OCI-LY3 (cell line): ENCODE data around the gene CDKN2C.

Experiments
- H2AFZ ChIP-seq: fragments of 200-600, 300-600 bp; shearing (Covaris generic); 2 replicates; pipeline ENCODE4 v1.6.0; 2014; ENCODE audit warnings: antibody characterized with exemption, low read depth, low read length
- H3K27ac ChIP-seq: fragments of 200-600, 300-600 bp; sonication (generic); 2 replicates; pipeline ENCODE4 v1.5.1; 2014; ENCODE audit warnings: mild to moderate bottlenecking, low read length, moderate library complexity, mixed read lengths
- H3K27me3 ChIP-seq: fragments of 200-600, 300-600 bp; sonication (generic); 2 replicates; pipeline ENCODE4 v1.6.1; 2014; ENCODE audit warnings: low read depth, low read length, mixed read lengths
- H3K36me3 ChIP-seq: fragments of 200-600, 300-600 bp; sonication (generic); replicated peaks from 2 replicates; pipeline ENCODE3; 2014; ENCODE audit warnings: low read depth, low read length, mixed read lengths
- H3K4me1 ChIP-seq: fragments of 300-600, 200-600 bp; sonication (generic); 2 replicates; pipeline ENCODE4 v1.6.1; 2014; ENCODE audit warnings: low read length, mixed read lengths
- H3K4me2 ChIP-seq: fragments of 200-600, 300-600 bp; sonication (generic); 2 replicates; pipeline ENCODE4 v1.6.1; 2014; ENCODE audit warnings: low read length, mixed read lengths
- H3K4me3 ChIP-seq: fragments of 300-600, 200-600 bp; sonication (generic); 2 replicates; pipeline ENCODE4 v1.5.1; 2014; ENCODE audit warnings: antibody characterized with exemption, mild to moderate bottlenecking, low read length, moderate library complexity
- H3K79me2 ChIP-seq: fragments of 300-600, 200-600 bp; shearing (Covaris generic); 2 replicates; pipeline ENCODE4 v1.6.1; 2014; ENCODE audit warnings: mild to moderate bottlenecking, low read length, mixed read lengths
- H3K9ac ChIP-seq: fragments of 300-600, 200-600 bp; shearing (Covaris generic); 2 replicates; pipeline ENCODE4 v1.6.0; 2014; ENCODE audit warnings: mild to moderate bottlenecking, low read length, moderate library complexity
- H3K9me3 ChIP-seq: fragments of 200-600, 300-600 bp; shearing (Covaris generic); 2 replicates; pipeline ENCODE4 v1.6.1; 2014; ENCODE audit warnings: low read length, mixed read lengths; ENCODE audit not compliant: insufficient read depth
- H4K20me1 ChIP-seq: fragments of 200-600, 300-600 bp; sonication (generic); 2 replicates; pipeline ENCODE4 v1.6.1; 2016; ENCODE audit warnings: low read length, mixed read lengths; ENCODE audit not compliant: insufficient read depth
- EZH2phosphoT487 ChIP-seq: fragments of 200-600 bp; shearing (Covaris generic); IDR thresholded peaks from 2 replicates; pipeline ENCODE4 v1.6.1; 2018; ENCODE audit warnings: antibody characterized with exemption, mixed run types, low read depth
- TF ChIP-seq, protein P1 (sequence below): fragments of 200-600, 300-600 bp; sonication (generic); IDR thresholded peaks from 2 replicates; pipeline ENCODE4 v1.5.1; 2014; ENCODE audit warnings: antibody characterized with exemption, low read length, low read depth

The CDKN2C gene

DNA sequence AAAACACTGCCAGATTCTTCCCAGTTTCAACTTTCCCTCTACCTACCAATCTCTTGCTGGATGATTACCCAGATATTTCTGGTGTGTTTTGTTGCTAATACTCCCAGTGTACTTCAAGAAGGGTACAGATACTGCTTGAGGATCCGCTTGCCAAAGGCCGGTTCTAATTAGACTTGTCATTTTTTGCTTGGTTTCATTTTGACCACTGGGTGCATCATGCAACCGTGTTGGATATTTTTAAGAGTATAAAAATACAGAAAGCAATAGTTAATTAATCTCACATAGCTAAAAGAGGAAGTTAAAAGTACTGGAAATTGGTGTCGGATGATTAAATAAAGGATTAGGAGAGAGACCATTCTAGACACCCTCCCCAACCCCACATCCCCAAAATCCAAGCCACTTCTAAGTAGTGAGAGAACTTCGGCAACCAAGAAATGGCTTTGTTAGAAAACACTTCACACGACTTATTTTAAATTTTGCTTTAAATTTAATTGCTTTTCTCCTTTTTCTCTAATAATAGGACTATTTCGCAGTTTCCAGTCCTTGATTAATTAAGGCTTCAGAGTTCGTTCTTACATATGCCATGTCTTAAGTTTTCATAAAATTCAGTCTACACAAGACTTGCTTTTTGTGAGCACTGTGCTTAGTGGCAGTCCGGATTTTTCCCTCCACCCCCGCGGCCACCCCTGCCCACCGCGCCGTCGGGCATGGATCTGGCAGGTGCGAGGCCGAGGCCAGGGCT, 2.5 kb upstream of the CDKN2C start:
- Histone ChIP-seq H3K36me3 (no peaks in the 10 kb centered on the region), H3K27me3 (no peaks in the 10 kb centered on the region; the same call in 1 of the 2 replicates), H3K4me1 (peaks cover 28% of the 10 kb centered on the region), H3K79me2 (no peaks in the 10 kb centered on the region), H3K4me3 (peak overlapping the region; percentile 81), H3K4me2 (peak overlapping the region; percentile 93), H4K20me1 (no peaks in the 10 kb centered on the region), H3K27ac (peak overlapping the region; percentile 70; the same call in 1 of the 2 replicates), H3K9ac (peak overlapping the region; percentile 94; the same call in 1 of the 2 replicates), H3K9me3 (no peaks in the 10 kb centered on the region), H2AFZ (no peak overlapping the region)
- TF ChIP-seq EZH2phosphoT487: no peak
- TF ChIP-seq, protein P1, sequence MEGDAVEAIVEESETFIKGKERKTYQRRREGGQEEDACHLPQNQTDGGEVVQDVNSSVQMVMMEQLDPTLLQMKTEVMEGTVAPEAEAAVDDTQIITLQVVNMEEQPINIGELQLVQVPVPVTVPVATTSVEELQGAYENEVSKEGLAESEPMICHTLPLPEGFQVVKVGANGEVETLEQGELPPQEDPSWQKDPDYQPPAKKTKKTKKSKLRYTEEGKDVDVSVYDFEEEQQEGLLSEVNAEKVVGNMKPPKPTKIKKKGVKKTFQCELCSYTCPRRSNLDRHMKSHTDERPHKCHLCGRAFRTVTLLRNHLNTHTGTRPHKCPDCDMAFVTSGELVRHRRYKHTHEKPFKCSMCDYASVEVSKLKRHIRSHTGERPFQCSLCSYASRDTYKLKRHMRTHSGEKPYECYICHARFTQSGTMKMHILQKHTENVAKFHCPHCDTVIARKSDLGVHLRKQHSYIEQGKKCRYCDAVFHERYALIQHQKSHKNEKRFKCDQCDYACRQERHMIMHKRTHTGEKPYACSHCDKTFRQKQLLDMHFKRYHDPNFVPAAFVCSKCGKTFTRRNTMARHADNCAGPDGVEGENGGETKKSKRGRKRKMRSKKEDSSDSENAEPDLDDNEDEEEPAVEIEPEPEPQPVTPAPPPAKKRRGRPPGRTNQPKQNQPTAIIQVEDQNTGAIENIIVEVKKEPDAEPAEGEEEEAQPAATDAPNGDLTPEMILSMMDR: no peak

DNA sequence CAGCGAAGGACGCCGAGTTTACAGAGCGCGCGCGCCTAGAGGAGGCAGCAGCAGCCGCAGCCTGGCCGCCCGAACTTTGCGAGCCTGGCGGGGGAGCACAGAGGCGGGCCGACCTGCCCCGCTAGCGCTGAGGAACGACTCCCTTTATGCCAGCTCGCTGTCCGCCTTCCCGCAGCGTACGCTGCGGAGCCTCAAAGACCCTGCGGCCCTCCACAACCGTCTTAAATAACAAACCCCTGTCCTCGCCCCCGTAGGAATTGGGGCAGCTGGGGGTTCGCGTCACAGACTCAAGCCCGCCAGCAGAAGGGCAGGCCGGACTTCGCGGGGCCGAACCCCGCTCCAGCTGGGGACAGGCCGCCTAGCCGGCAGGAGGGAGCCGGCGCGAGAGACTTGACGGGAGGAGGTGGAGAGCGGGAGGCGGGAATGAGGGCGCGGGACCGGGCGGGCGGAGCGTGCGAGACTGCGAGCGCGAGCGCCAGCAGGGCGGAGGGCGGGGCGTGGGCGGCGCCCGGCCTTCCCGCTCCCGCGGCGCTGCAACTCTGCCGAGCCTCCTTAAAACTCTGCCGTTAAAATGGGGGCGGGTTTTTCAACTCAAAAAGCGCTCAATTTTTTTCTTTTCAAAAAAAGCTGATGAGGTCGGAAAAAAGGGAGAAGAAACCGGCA, 1.8 kb upstream of the CDKN2C start:
- Histone ChIP-seq H3K4me3 (peak overlapping the region; percentile 81), H3K9ac (peak overlapping the region; percentile 94), H3K4me1 (peaks cover 34% of the 10 kb centered on the region), H4K20me1 (no peaks in the 10 kb centered on the region), H3K79me2 (no peaks in the 10 kb centered on the region), H3K27me3 (peaks cover 2% of the 10 kb centered on the region), H3K9me3 (no peaks in the 10 kb centered on the region), H3K36me3 (no peaks in the 10 kb centered on the region), H3K27ac (peak overlapping the region; percentile 70), H3K4me2 (peak overlapping the region; percentile 93), H2AFZ (peak overlapping the region; percentile 84)
- TF ChIP-seq, protein P1: peak; percentile 28; the same call in 1 of the 2 replicates
- TF ChIP-seq EZH2phosphoT487: no peak

DNA sequence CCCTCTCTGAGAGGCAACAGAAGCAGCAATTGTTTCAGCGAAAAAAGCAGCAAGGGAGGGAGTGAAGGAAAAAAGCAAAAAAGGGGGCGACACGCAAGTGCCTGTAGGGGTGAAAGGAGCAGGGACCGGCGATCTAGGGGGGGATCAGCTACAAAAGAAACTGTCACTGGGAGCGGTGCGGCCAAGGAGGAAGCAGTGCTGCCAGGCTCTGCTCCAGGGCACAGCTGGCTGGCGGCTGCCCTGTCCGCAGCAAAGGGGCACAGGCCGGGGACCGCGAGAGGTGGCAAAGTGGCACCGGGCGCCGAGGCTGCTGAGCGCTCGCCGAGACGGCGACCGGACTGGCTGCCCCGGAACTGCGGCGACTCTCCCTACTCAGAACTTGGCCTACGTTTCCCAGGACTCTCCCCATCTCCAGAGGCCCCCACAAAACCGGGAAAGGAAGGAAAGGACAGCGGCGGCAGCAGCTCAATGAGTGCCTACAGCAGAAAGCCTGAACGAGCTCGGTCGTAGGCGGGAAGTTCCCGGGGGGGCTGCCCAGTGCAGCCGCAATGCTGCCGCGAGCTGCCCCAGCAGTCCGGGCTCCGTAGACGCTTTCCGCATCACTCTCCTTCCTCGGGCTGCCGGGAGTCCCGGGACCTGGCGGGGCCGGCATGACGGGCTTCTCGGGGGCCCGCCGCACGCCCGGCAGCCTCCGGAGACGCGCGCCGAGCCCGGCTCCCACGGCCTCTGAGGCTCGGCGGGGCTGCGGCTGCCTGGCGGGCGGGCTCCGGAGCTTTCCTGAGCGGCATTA, 1.0 kb upstream of the CDKN2C start:
- peak overlapping the region; percentile 94 for H3K9ac ChIP-seq
- no peaks in the 10 kb centered on the region for H3K9me3 ChIP-seq
- peak overlapping the region; percentile 84 for H2AFZ ChIP-seq
- H3K36me3 ChIP-seq: no peaks in the 10 kb centered on the region
- H4K20me1 ChIP-seq: no peaks in the 10 kb centered on the region
- peak overlapping the region; percentile 93 for H3K4me2 ChIP-seq
- peak overlapping the region; percentile 70 for H3K27ac ChIP-seq
- peaks cover 34% of the 10 kb centered on the region for H3K4me1 ChIP-seq
- peak overlapping the region; percentile 81 for H3K4me3 ChIP-seq
- H3K27me3 ChIP-seq: peaks cover 9% of the 10 kb centered on the region
- no peak for TF ChIP-seq EZH2phosphoT487
- H3K79me2 ChIP-seq: no peaks in the 10 kb centered on the region

DNA sequence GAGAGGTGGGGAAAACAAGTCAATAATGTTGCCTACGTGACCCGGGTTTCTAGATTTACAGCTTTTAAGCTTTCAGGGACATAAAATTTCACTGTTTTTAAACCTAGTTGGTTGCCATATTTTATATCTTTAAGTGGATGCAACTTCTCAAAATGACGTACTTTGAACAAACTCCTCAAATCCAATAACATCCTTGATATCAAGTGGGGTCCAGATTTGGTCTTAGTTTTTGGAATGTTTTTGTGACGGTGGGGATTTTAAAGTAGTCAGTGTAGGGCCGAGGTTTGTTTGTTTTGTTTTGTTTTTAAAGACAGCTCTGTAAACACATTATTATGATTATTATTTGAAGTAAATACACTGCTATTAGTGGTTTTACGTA, 453 bp downstream of the CDKN2C start:
- H3K79me2 ChIP-seq: no peaks in the 10 kb centered on the region
- H3K4me1 ChIP-seq: peaks cover 34% of the 10 kb centered on the region
- TF ChIP-seq, protein P1: no peak
- TF ChIP-seq EZH2phosphoT487: no peak
- H3K4me3 ChIP-seq: peak overlapping the region; percentile 81
- H3K36me3 ChIP-seq: no peaks in the 10 kb centered on the region
- H3K9me3 ChIP-seq: no peaks in the 10 kb centered on the region
- peaks cover 22% of the 10 kb centered on the region for H3K27me3 ChIP-seq
- H4K20me1 ChIP-seq: no peaks in the 10 kb centered on the region
- H3K9ac ChIP-seq: peak overlapping the region; percentile 94
- H3K4me2 ChIP-seq: peak overlapping the region; percentile 93
- no peak overlapping the region for H3K27ac ChIP-seq
- peak overlapping the region; percentile 59; the same call in 1 of the 2 replicates for H2AFZ ChIP-seq
